Vagina (tissue), 2 donors: ENCODE data around the gene RORC. TPM values are rescaled to one million over a fixed set of nuclear protein-coding genes. Genes with fewer than 3 reads are reported as not detected.

Source experiments
- DNase-seq, 2 donors: peaks; one replicate each; pipeline ENCODE4 v3.0.0-alpha.2; 2017; ENCODE audit errors: extremely low spot score in 2 of 2
- H3K27ac ChIP-seq: fragments of 200-600 bp; sonication (generic); one replicate; pipeline ENCODE4 v1.5.1; 2019
- H3K27me3 ChIP-seq: fragments of 200-600 bp; sonication (generic); one replicate; pipeline ENCODE4 v1.5.1; 2019
- H3K36me3 ChIP-seq, 2 donors: fragments of 200-600 bp; sonication (generic); one replicate each; pipeline ENCODE4 v1.5.1; 2017 to 2019
- H3K4me1 ChIP-seq: fragments of 200-600 bp; sonication (generic); one replicate; pipeline ENCODE4 v1.5.1; 2019
- H3K4me3 ChIP-seq, 2 donors: fragments of 200-600 bp; sonication (generic); 1 replicate in 1 of 2; 2 replicates in 1 of 2; pipeline ENCODE4 v1.5.1; 2016 to 2019
- H3K9me3 ChIP-seq: fragments of 200-600 bp; sonication (generic); one replicate; pipeline ENCODE4 v1.5.1; 2019
- POLR2A ChIP-seq, 2 donors: fragments of 450-650 bp; IDR thresholded peaks; one replicate each; pipeline ENCODE4 v1.6.1; 2017; ENCODE audit warnings: antibody characterized with exemption in 2 of 2, mild to moderate bottlenecking in 2 of 2, moderate library complexity in 2 of 2
- POLR2AphosphoS5 ChIP-seq, 2 donors: sonication (generic); formaldehyde crosslinking; IDR thresholded peaks; one replicate each; pipeline ENCODE4 v1.9.0; 2017; ENCODE audit warnings: antibody characterized with exemption in 2 of 2, mild to moderate bottlenecking in 2 of 2, low read depth in 1 of 2; ENCODE audit not compliant: insufficient read depth in 1 of 2
- intact Hi-C: fragments of 100-400 bp; cut with DNase I; formaldehyde crosslinking; loops from one replicate; pipeline ENCODE4 v1.15.1; 2023
- small RNA-seq: library from RNA; depleted of rRNA; stranded (forward); fragments of <200 nt; gene quantifications from one replicate; pipeline ENCODE3, GENCODE V24; 2016
- total RNA-seq: library from RNA; depleted of rRNA; stranded (reverse); fragments of >200 nt; gene quantifications from one replicate; pipeline ENCODE4 v1.2.3, GENCODE V29; 2016
- TF ChIP-seq, protein P1 (sequence below), 3 experiments: fragments of 450-650 bp in 2 of 3; fragments of 200-600 bp in 1 of 3; sonication (generic) in 1 of 3; IDR thresholded peaks; one replicate each; pipeline ENCODE4 v1.5.1; 2017 to 2019; ENCODE audit warnings: antibody characterized with exemption in 3 of 3, mild to moderate bottlenecking in 2 of 3, moderate library complexity in 2 of 3

Gene RORC
- total RNA-seq, 1 donor from 2014 or later = 8.1 TPM

DNA sequence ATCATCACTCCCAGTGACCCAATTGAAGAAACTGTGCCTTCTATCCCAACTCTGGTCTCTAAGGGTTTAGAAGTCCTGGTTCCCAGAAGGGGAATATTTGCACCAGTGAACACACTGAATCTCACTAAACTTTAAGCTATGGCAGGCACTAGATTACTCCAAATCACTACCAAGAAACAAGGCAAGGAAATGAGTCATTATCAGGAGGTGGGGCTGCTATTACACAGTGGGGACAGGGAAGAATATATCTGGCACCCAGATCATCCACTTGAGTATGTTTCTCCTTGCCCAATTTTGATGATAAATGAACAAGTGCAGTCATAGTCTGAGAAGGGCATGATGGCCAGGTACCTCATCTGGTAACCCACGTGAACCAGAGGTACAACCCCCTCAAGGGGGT lies 75.3 kb downstream of the RORC start:
- Histone ChIP-seq H3K27ac (no peak overlapping the region), H3K27me3 (no peaks in the 10 kb centered on the region), H3K36me3 (peaks cover 0 to 22% of the 10 kb centered on the region in 2 donors), H3K4me3 (no peak overlapping the region), H3K4me1 (no peaks in the 10 kb centered on the region), H3K9me3 (no peaks in the 10 kb centered on the region)
- no peak for DNase-seq
- TF ChIP-seq, protein P1, sequence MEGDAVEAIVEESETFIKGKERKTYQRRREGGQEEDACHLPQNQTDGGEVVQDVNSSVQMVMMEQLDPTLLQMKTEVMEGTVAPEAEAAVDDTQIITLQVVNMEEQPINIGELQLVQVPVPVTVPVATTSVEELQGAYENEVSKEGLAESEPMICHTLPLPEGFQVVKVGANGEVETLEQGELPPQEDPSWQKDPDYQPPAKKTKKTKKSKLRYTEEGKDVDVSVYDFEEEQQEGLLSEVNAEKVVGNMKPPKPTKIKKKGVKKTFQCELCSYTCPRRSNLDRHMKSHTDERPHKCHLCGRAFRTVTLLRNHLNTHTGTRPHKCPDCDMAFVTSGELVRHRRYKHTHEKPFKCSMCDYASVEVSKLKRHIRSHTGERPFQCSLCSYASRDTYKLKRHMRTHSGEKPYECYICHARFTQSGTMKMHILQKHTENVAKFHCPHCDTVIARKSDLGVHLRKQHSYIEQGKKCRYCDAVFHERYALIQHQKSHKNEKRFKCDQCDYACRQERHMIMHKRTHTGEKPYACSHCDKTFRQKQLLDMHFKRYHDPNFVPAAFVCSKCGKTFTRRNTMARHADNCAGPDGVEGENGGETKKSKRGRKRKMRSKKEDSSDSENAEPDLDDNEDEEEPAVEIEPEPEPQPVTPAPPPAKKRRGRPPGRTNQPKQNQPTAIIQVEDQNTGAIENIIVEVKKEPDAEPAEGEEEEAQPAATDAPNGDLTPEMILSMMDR (IDR thresholded peaks at IDR 0.05) = no peak
- no peak for TF ChIP-seq POLR2A (IDR thresholded peaks at IDR 0.05)
- TF ChIP-seq POLR2AphosphoS5 (IDR thresholded peaks at IDR 0.05; ENCODE audit: insufficient read depth in 1 of 2, low read depth in 1 of 2) = no peak
- intact Hi-C loops = no loop called here

Small RNA genes within 50 kb of the gene (small RNA-seq; reads per million reads assigned to genes)
- not detected for gene RF00019

Other genes starting within 250 kb of the RORC start
- 50.6 TPM for gene SNX27, start 219.8 kb downstream of the RORC start, total RNA-seq
- 0.25 TPM for gene CELF3, start 115.0 kb downstream of the RORC start, total RNA-seq
- not detected for gene RIIAD1, start 110.3 kb downstream of the RORC start, total RNA-seq
- gene MRPL9, start 68.3 kb downstream of the RORC start, total RNA-seq = 34.1 TPM
- gene TDRKH, start 41.3 kb downstream of the RORC start, total RNA-seq = 5.2 TPM
- gene LINGO4, start 26.4 kb downstream of the RORC start, total RNA-seq = 0.98 TPM
- gene C2CD4D, start 8.0 kb upstream of the RORC start, total RNA-seq = not detected
- 0.98 TPM for gene THEM5, start 21.9 kb upstream of the RORC start, total RNA-seq
- gene THEM4, start 77.7 kb upstream of the RORC start, total RNA-seq = 26.8 TPM
- 176 TPM for gene S100A10, start 162.1 kb upstream of the RORC start, total RNA-seq
- 559 TPM for gene S100A11, start 205.2 kb upstream of the RORC start, total RNA-seq